Left colon (tissue), 2 donors: ENCODE measurements around the gene CLEC1A. TPM values are rescaled to one million over a fixed set of nuclear protein-coding genes. Genes with fewer than 3 reads are reported as not detected.

Source experiments
- total RNA-seq, 2 donors: library from RNA; stranded (reverse); fragmentation: NEBNext Ultra II Directional; extraction: Animal tissue kit (Norgen Biotek cat#: 25700); gene quantifications; one replicate each; pipeline ENCODE4 v1.2.1, GENCODE V29; 2021
- donor health status: DM: no; HTN: no; CAD: no.
- donor health status: DM: yes; HTN: yes; CAD: no.

CLEC1A gene
- total RNA-seq, 2 donors from 2014 or later, result 0.64 to 1.4 TPM

Other genes with a start within 250 kb of the CLEC1A start
- gene CLEC2B, start 229.6 kb downstream of the CLEC1A start, total RNA-seq, result 1 to 10 TPM; 1.6 to 4.8 TPM
- gene KLRF2, start 217.5 kb downstream of the CLEC1A start, total RNA-seq, result not detected
- not detected for gene CLEC2A, start 166.6 kb downstream of the CLEC1A start, total RNA-seq
- under 1 TPM in 1 of 2 donors, not detected in 1; 0.75 TPM for gene CLEC12A, start 127.6 kb downstream of the CLEC1A start, total RNA-seq
- gene CLEC1B, start 99.9 kb downstream of the CLEC1A start, total RNA-seq, result not detected
- gene CLEC12B, start 88.4 kb downstream of the CLEC1A start, total RNA-seq, result not detected
- gene CLEC9A, start 68.3 kb downstream of the CLEC1A start, total RNA-seq, result under 1 TPM in 1 of 2 donors, not detected in 1; 0.39 TPM
- 1 to 10 TPM; 2.5 to 4.5 TPM for gene CLEC7A, start 31.2 kb upstream of the CLEC1A start, total RNA-seq
- gene OLR1, start 73.1 kb upstream of the CLEC1A start, total RNA-seq, result not detected
- not detected for gene TMEM52B, start 80.0 kb upstream of the CLEC1A start, total RNA-seq
- gene GABARAPL1, start 113.9 kb upstream of the CLEC1A start, total RNA-seq, result 10 to 100 TPM; 25.2 to 53.6 TPM
- 1 to 10 TPM in 1 of 2 donors, under 1 TPM in 1; 0.87 to 2.7 TPM for gene KLRD1, start 208.9 kb upstream of the CLEC1A start, total RNA-seq